Stimulated activated CD4-positive, alpha-beta T cell treated with anti-CD3 and anti-CD28 coated beads, Interleukin-15, amount 100 ng/mL, for 24 hours (primary cell): ENCODE results near the gene SNAI3.

Experiments used
- DNase-seq: peaks from one replicate; pipeline ENCODE4 v3.0.0-alpha.2; 2020

Gene SNAI3

GRCh38 chr16:88631920-88632586 is 54.3 kb downstream of the SNAI3 start:
- no peak for DNase-seq

DNA sequence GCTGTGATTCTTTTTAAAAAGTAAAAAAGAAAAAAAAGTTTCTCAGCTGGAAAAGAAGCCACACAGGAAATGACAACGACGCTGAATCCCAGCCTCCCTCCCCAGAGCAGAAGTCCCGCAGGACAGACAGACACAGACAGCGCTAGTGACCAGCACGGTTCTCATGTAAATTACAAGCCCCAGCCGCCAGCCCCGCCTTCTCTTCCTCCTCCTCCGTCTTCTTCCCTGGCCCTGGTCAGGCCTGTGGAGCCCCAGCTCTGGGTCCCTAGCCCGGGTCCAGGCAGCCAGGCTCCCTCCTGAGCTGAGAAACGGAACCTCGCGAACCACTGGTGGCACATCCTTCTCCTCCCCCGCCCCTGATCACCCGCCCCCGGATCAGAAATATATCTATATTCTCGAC is 54.9 kb downstream of the SNAI3 start:
- DNase-seq, result no peak

- DNase-seq, result no peak
These were observed 55.4 kb downstream of the SNAI3 start for GRCh38 chr16:88630941-88631340.

GRCh38 chr16:88630433-88630832 is 55.9 kb downstream of the SNAI3 start:
- no peak for DNase-seq

GRCh38 chr16:88629835-88630234 is 56.5 kb downstream of the SNAI3 start:
- no peak for DNase-seq

DNA sequence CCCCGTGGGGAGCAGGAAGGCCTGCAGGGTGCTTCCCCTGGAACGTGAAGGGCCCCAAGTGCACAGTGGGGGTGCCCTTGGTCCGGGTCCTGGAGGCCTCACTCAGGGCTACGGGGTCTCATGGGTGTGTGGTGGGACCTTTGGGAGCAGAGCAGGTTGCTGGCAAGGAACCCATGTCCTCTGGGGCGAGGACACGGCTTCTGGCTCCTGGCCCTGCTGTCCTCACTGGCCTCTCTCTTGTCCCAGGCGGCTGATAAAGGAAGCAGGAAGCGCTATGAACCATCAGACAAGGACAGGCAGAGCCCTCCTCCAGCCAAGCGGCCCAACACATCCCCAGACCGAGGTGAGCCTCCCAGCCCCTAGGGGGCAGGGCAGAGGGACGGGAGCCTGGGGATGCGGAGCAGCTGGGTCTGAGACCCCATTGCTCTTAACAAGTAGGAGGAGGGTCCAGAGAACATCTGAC is 57.8 kb downstream of the SNAI3 start:
- DNase-seq, result peak; percentile 18
